ENCODE results near the gene LRRC25.

Gene LRRC25

GRCh38 chr19:18388960-18389725 is 8.3 kb downstream of the LRRC25 start:
- Histone ChIP-seq H2AFZ (ENCODE audit: low read depth, low read length) (no peak overlapping the region), H3K4me3 (ENCODE audit: insufficient read depth in 1 of 2, low read depth in 1 of 2, low read length in 2 of 2) (peak overlapping the region; percentile 50 to 78), H3K27ac (ENCODE audit: low read length, poor library complexity, severe bottlenecking) (peak overlapping the region; percentile 44), H4K8ac (ENCODE audit: low read length) (peak overlapping the region; percentile 91), H4K91ac (ENCODE audit: low read length) (no peak overlapping the region), H3K23ac (ENCODE audit: low read length in 2 of 2) (no peak overlapping the region), H2BK12ac (ENCODE audit: low read length in 2 of 2) (peak overlapping the region in 1 of 2 experiments; percentile 51), H3K18ac (ENCODE audit: low read depth in 1 of 2, low read length in 2 of 2) (peak overlapping the region; percentile 71 to 95), H2BK120ac (ENCODE audit: low read depth, low read length) (no peak overlapping the region), H3K14ac (ENCODE audit: low read length in 2 of 2) (peak overlapping the region in 1 of 2 experiments; percentile 90), H3K4me1 (ENCODE audit: control insufficient read depth, insufficient read depth, low read depth, low read length) (peaks cover 21% of the 10 kb centered on the region), H3K4ac (ENCODE audit: low read depth in 1 of 2, low read length in 2 of 2) (no peak overlapping the region), H3K36me3 (ENCODE audit: control insufficient read depth in 1 of 2, insufficient read depth in 2 of 2, low read depth in 1 of 2, low read length in 2 of 2) (peaks cover 16 to 40% of the 10 kb centered on the region in 2 experiments), H2AK5ac (ENCODE audit: low read length, severe bottlenecking) (peak overlapping the region; percentile 53), H3K4me2 (ENCODE audit: low read length, poor library complexity, severe bottlenecking) (peak overlapping the region; percentile 58), H3K79me1 (replicated peaks; ENCODE audit: low read length, poor library complexity, severe bottlenecking) (no peaks in the 10 kb centered on the region), H3K27me3 (ENCODE audit: control insufficient read depth in 1 of 2, insufficient read depth in 1 of 2, low read length in 2 of 2) (no peaks in the 10 kb centered on the region), H2BK5ac (ENCODE audit: low read depth, low read length, poor library complexity, severe bottlenecking) (no peak overlapping the region), H3K9me3 (ENCODE audit: control insufficient read depth, low read length) (no peaks in the 10 kb centered on the region), H2BK15ac (ENCODE audit: low read depth, poor library complexity, severe bottlenecking) (no peak overlapping the region), H3K9ac (ENCODE audit: low read length) (peak overlapping the region; percentile 91)
- DNase-seq, result no peak
- WGBS, result 95% methylated on average over 11 of the region's 13 CpGs

GRCh38 chr19:18388100-18388959 is 9.1 kb downstream of the LRRC25 start:
- no peak overlapping the region for H2AFZ ChIP-seq (ENCODE audit: low read depth, low read length)
- peaks cover 21% of the 10 kb centered on the region for H3K4me1 ChIP-seq (ENCODE audit: control insufficient read depth, insufficient read depth, low read depth, low read length)
- H4K8ac ChIP-seq (ENCODE audit: low read length), result peak overlapping the region; percentile 91
- 29% methylated on average over 83 of the region's 86 CpGs for WGBS
- H4K91ac ChIP-seq (ENCODE audit: low read length), result peak overlapping the region; percentile 81
- no peak overlapping the region for H2BK5ac ChIP-seq (ENCODE audit: low read depth, low read length, poor library complexity, severe bottlenecking)
- peak overlapping the region; percentile 58 for H3K4me2 ChIP-seq (ENCODE audit: low read length, poor library complexity, severe bottlenecking)
- H3K36me3 ChIP-seq (ENCODE audit: control insufficient read depth in 1 of 2, insufficient read depth in 2 of 2, low read depth in 1 of 2, low read length in 2 of 2), result peaks cover 16 to 40% of the 10 kb centered on the region in 2 experiments
- no peaks in the 10 kb centered on the region for H3K79me1 ChIP-seq (replicated peaks; ENCODE audit: low read length, poor library complexity, severe bottlenecking)
- H2BK120ac ChIP-seq (ENCODE audit: low read depth, low read length), result peak overlapping the region; percentile 50
- H3K14ac ChIP-seq (ENCODE audit: low read length in 2 of 2), result peak overlapping the region in 1 of 2 experiments; percentile 90
- no peak overlapping the region for H2AK5ac ChIP-seq (ENCODE audit: low read length, severe bottlenecking)
- peak overlapping the region; percentile 91 for H3K9ac ChIP-seq (ENCODE audit: low read length)
- H2BK15ac ChIP-seq (ENCODE audit: low read depth, poor library complexity, severe bottlenecking), result peak overlapping the region; percentile 95
- H3K4me3 ChIP-seq (ENCODE audit: insufficient read depth in 1 of 2, low read depth in 1 of 2, low read length in 2 of 2), result peak overlapping the region; percentile 50 to 78
- peak overlapping the region; percentile 44 for H3K27ac ChIP-seq (ENCODE audit: low read length, poor library complexity, severe bottlenecking)
- no peaks in the 10 kb centered on the region for H3K27me3 ChIP-seq (ENCODE audit: control insufficient read depth in 1 of 2, insufficient read depth in 1 of 2, low read length in 2 of 2)
- H2BK12ac ChIP-seq (ENCODE audit: low read length in 2 of 2), result peak overlapping the region; percentile 24 to 75
- H3K9me3 ChIP-seq (ENCODE audit: control insufficient read depth, low read length), result no peaks in the 10 kb centered on the region
- peak overlapping the region; percentile 68 to 78 for H3K4ac ChIP-seq (ENCODE audit: low read depth in 1 of 2, low read length in 2 of 2)
- peak; percentile 57 for DNase-seq
- no peak overlapping the region for H3K23ac ChIP-seq (ENCODE audit: low read length in 2 of 2)
- peak overlapping the region; percentile 71 to 95 for H3K18ac ChIP-seq (ENCODE audit: low read depth in 1 of 2, low read length in 2 of 2)

DNA sequence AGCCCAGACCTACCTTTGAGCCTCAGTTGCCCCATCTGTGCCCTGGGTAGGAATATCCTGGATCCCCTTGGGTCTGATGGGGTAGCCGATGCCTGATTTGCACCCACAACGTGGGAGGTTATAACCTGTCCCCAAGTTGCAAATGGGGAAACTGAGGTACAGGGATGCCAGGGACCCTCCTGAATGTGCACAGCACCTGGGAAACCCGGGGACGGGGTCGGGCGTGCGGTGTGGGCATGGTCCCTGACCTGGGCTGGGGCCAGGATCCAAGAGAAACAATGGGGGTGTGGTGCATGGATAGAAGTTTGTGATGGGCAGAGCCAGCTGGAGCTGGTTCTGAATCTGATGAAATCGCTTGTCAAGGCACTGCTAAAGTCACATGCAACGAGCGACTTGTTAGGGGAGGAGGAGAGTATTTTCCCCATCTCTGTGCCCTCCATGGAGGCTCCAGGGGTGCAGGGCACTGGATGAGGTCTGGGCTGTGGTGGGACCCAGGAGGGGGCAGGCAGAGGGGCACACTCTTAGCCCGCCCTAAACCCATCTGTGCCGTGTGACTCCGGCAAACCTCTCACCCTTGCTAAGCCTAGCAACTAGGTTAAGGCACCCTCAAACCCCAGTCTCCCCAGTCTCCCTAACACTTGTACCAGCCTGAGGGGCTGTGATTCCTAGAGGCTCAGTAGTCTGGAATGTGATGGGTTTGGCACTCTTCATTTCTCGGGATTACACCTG is 10.7 kb downstream of the LRRC25 start:
- peak overlapping the region; percentile 39 to 86 for H3K4ac ChIP-seq (ENCODE audit: low read depth in 1 of 2, low read length in 2 of 2)
- peak overlapping the region; percentile 82 to 90 for H3K18ac ChIP-seq (ENCODE audit: low read depth in 1 of 2, low read length in 2 of 2)
- 89% methylated on average over 12 of the region's 14 CpGs for WGBS
- H2BK12ac ChIP-seq (ENCODE audit: low read length in 2 of 2), result peak overlapping the region; percentile 85 to 90
- H3K14ac ChIP-seq (ENCODE audit: low read length in 2 of 2), result peak overlapping the region in 1 of 2 experiments; percentile 89
- peak overlapping the region; percentile 90 for H4K91ac ChIP-seq (ENCODE audit: low read length)
- peak overlapping the region; percentile 39 for H2BK120ac ChIP-seq (ENCODE audit: low read depth, low read length)
- H3K27ac ChIP-seq (ENCODE audit: low read length, poor library complexity, severe bottlenecking), result peak overlapping the region; percentile 81
- H2BK15ac ChIP-seq (ENCODE audit: low read depth, poor library complexity, severe bottlenecking), result peak overlapping the region; percentile 97
- H4K8ac ChIP-seq (ENCODE audit: low read length), result peak overlapping the region; percentile 59
- peak overlapping the region; percentile 56 to 78 for H3K4me3 ChIP-seq (ENCODE audit: insufficient read depth in 1 of 2, low read depth in 1 of 2, low read length in 2 of 2)
- peak overlapping the region in 1 of 2 experiments; percentile 85 for H3K23ac ChIP-seq (ENCODE audit: low read length in 2 of 2)
- DNase-seq, result peak; percentile 58
- no peaks in the 10 kb centered on the region for H3K9me3 ChIP-seq (ENCODE audit: control insufficient read depth, low read length)
- no peaks in the 10 kb centered on the region for H3K79me1 ChIP-seq (replicated peaks; ENCODE audit: low read length, poor library complexity, severe bottlenecking)
- peak overlapping the region; percentile 36 for H2AFZ ChIP-seq (ENCODE audit: low read depth, low read length)
- no peak overlapping the region for H2BK5ac ChIP-seq (ENCODE audit: low read depth, low read length, poor library complexity, severe bottlenecking)
- H3K4me1 ChIP-seq (ENCODE audit: control insufficient read depth, insufficient read depth, low read depth, low read length), result peaks cover 36% of the 10 kb centered on the region
- H3K9ac ChIP-seq (ENCODE audit: low read length), result peak overlapping the region; percentile 91
- H3K4me2 ChIP-seq (ENCODE audit: low read length, poor library complexity, severe bottlenecking), result peak overlapping the region; percentile 51
- H2AK5ac ChIP-seq (ENCODE audit: low read length, severe bottlenecking), result peak overlapping the region; percentile 89
- no peaks in the 10 kb centered on the region for H3K27me3 ChIP-seq (ENCODE audit: control insufficient read depth in 1 of 2, insufficient read depth in 1 of 2, low read length in 2 of 2)
- peaks cover 16 to 40% of the 10 kb centered on the region in 2 experiments for H3K36me3 ChIP-seq (ENCODE audit: control insufficient read depth in 1 of 2, insufficient read depth in 2 of 2, low read depth in 1 of 2, low read length in 2 of 2)
